Nephron (organoid): ENCODE results near the gene HNRNPA1L2.
"Not testable (repeated sequence)": the region's sequence is repeated elsewhere in the genome, so short reads cannot be mapped to it uniquely, and the experiment has no call there.

ENCODE experiments used
- H3K27ac Mint-ChIP-seq, 3 experiments: 2 replicates each; pipeline ENCODE4 v1.8.0; 2020; ENCODE audit warnings: mixed read lengths in 3 of 3, mild to moderate bottlenecking in 2 of 3, moderate library complexity in 1 of 3
- H3K27me3 Mint-ChIP-seq: 2 replicates; pipeline ENCODE4 v1.8.0; 2021; ENCODE audit warnings: low read depth, mild to moderate bottlenecking, moderate library complexity, mixed read lengths
- H3K36me3 Mint-ChIP-seq: 2 replicates; pipeline ENCODE4 v1.8.0; 2020; ENCODE audit warnings: low read depth, mixed read lengths
- H3K4me1 Mint-ChIP-seq: 2 replicates; pipeline ENCODE4 v1.8.0; 2020; ENCODE audit warnings: mixed read lengths
- H3K4me3 Mint-ChIP-seq, 3 experiments: 2 replicates each; pipeline ENCODE4 v1.8.0; 2020; ENCODE audit warnings: mild to moderate bottlenecking in 3 of 3, mixed read lengths in 3 of 3, moderate library complexity in 2 of 3
- H3K9me3 Mint-ChIP-seq: 2 replicates; pipeline ENCODE4 v1.8.0; 2020; ENCODE audit warnings: mixed read lengths
- TF ChIP-seq, protein P1 (sequence below), 3 experiments: fragments of 200-600 bp; sonication (generic); IDR thresholded peaks; one replicate each; pipeline ENCODE4 v1.5.0; 2021; ENCODE audit warnings: antibody characterized with exemption in 3 of 3; ENCODE audit not compliant: unreplicated experiment in 3 of 3

The HNRNPA1L2 gene

DNA sequence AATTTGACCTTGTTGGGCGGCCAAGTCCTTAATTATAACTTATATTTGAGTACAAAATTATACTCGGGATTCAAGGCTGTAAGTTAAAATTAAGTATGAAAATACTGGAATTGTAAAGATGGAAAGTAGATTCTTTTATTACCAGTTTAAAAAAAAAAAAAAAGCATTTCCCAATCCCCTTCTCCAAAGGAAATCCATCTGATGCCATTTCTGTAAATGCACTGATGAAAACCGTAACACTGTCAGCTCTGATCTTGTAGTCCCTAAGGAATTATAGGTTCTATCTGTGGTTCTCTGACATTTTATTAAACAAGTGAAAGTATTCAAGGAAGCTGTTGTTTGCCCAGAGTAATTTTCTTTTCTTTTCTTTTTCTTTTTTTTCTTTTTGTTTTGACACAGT lies 41.6 kb upstream of the HNRNPA1L2 start:
- peaks cover 24% of the 10 kb centered on the region for H3K4me1 Mint-ChIP-seq
- H3K36me3 Mint-ChIP-seq = no peaks in the 10 kb centered on the region
- peak overlapping the region; percentile 82 to 89 (median 89) for H3K4me3 Mint-ChIP-seq
- no peaks in the 10 kb centered on the region for H3K9me3 Mint-ChIP-seq
- no peaks in the 10 kb centered on the region for H3K27me3 Mint-ChIP-seq
- H3K27ac Mint-ChIP-seq = peak overlapping the region; percentile 75 to 87 (median 83)
- TF ChIP-seq, protein P1, sequence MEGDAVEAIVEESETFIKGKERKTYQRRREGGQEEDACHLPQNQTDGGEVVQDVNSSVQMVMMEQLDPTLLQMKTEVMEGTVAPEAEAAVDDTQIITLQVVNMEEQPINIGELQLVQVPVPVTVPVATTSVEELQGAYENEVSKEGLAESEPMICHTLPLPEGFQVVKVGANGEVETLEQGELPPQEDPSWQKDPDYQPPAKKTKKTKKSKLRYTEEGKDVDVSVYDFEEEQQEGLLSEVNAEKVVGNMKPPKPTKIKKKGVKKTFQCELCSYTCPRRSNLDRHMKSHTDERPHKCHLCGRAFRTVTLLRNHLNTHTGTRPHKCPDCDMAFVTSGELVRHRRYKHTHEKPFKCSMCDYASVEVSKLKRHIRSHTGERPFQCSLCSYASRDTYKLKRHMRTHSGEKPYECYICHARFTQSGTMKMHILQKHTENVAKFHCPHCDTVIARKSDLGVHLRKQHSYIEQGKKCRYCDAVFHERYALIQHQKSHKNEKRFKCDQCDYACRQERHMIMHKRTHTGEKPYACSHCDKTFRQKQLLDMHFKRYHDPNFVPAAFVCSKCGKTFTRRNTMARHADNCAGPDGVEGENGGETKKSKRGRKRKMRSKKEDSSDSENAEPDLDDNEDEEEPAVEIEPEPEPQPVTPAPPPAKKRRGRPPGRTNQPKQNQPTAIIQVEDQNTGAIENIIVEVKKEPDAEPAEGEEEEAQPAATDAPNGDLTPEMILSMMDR (IDR thresholded peaks at IDR 0.05; ENCODE audit: unreplicated experiment in 3 of 3) = no peak

DNA sequence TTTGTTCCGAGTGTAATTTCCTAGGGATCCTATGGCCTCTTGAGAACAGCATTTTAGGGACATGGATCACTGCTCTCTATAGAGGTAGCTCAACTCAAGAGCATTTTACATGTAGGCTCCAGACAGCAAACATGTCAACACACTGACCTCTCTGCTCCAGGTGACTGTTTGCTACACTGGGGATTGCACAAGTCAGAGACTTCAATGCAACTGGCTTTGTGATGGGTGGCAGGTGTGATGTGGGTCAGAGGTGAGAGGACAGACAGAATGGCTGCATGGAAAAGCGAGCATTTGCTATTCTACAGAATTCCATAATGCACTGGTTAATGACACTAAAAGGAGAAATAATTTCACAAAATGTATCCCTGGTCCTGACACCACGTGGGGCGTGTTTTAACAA lies 38.9 kb upstream of the HNRNPA1L2 start:
- H3K27me3 Mint-ChIP-seq, H3K27ac Mint-ChIP-seq, H3K9me3 Mint-ChIP-seq, H3K36me3 Mint-ChIP-seq: not testable (repeated sequence)
- H3K4me1 Mint-ChIP-seq = peaks cover 24% of the 10 kb centered on the region
- H3K4me3 Mint-ChIP-seq = peak overlapping the region in 2 of 3 experiments; percentile 22 to 58

DNA sequence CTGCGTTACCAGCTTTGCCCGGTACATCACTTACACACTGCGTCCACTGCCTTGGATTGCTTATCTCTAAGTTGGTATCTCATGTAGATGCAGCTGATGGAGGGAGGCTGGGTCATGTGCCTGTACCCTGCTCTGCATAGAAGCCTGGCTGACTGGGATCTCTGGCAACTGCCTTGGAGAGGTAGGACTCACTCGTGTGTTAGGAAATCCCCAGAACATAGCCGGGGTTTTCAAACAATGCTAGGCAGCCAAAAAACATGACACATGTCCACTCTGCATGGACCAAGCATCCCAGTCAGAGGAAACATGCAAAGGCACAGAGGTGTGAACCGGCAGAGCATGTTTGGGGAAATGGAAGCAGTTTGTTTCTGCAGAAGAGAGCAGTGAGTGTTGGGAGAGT lies 36.1 kb upstream of the HNRNPA1L2 start:
- not testable (repeated sequence) for H3K36me3 Mint-ChIP-seq, H3K9me3 Mint-ChIP-seq, H3K27me3 Mint-ChIP-seq, H3K27ac Mint-ChIP-seq, H3K4me3 Mint-ChIP-seq, H3K4me1 Mint-ChIP-seq

GRCh38 chr13:52606795-52607194 lies 35.4 kb upstream of the HNRNPA1L2 start:
- H3K27ac Mint-ChIP-seq, H3K36me3 Mint-ChIP-seq, H3K4me1 Mint-ChIP-seq, H3K4me3 Mint-ChIP-seq, H3K27me3 Mint-ChIP-seq, H3K9me3 Mint-ChIP-seq: not testable (repeated sequence)

- H3K9me3 Mint-ChIP-seq, H3K27me3 Mint-ChIP-seq, H3K4me1 Mint-ChIP-seq, H3K4me3 Mint-ChIP-seq, H3K36me3 Mint-ChIP-seq: not testable (repeated sequence)
- H3K27ac Mint-ChIP-seq = peak overlapping the region in 2 of 3 experiments; percentile 44 to 66
Observed at GRCh38 chr13:52608184-52608583, 34.0 kb upstream of the HNRNPA1L2 start.

DNA sequence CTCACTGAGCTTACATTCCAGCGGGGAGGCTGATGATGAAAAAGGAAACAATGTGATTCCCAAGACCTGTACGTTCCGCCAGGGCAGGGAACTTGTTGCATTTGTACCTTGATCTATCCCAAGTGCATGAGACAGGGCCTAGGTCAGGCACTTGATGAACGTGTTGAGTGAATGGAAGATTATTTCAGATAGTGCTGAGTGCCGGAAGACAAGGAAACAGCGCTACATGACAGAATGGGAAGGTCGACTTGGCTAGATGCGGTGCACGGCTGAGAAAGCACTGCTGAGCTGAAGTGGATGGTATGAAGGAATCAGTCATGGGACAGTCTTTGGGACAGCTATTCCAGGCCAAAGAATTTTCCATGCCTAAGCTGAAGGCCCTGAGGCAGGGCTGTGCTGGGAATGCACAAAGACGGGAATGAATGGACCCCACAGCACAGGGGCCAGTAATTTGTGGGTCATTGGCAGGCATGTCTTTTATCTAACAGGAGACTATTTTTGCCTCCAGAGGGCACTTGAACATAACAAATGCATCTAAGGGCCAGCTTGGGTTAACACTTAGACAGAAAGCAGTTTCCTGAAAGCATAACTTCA lies 33.1 kb upstream of the HNRNPA1L2 start:
- H3K27me3 Mint-ChIP-seq = not testable (repeated sequence)
- TF ChIP-seq, protein P1 (IDR thresholded peaks at IDR 0.05; ENCODE audit: unreplicated experiment in 3 of 3) = peak; percentile 34 to 47 (median 45)

GRCh38 chr13:52610158-52610557 lies 32.1 kb upstream of the HNRNPA1L2 start:
- H3K27ac Mint-ChIP-seq, H3K9me3 Mint-ChIP-seq, H3K4me3 Mint-ChIP-seq, H3K4me1 Mint-ChIP-seq, H3K36me3 Mint-ChIP-seq, H3K27me3 Mint-ChIP-seq: not testable (repeated sequence)

More for the DNA sequence above, 33.1 kb upstream of the HNRNPA1L2 start:
- not testable (repeated sequence) for H3K36me3 Mint-ChIP-seq, H3K4me3 Mint-ChIP-seq, H3K4me1 Mint-ChIP-seq, H3K9me3 Mint-ChIP-seq
- peak overlapping the region in 1 of 3 experiments; percentile 47 for H3K27ac Mint-ChIP-seq

- TF ChIP-seq, protein P1 (IDR thresholded peaks at IDR 0.05; ENCODE audit: unreplicated experiment in 3 of 3) = no peak
- Mint-ChIP-seq H3K27ac (peak overlapping the region in 1 of 3 experiments; percentile 81), H3K9me3 (peaks cover 2% of the 10 kb centered on the region), H3K4me1 (peaks cover 11% of the 10 kb centered on the region), H3K36me3 (peaks cover 13% of the 10 kb centered on the region), H3K4me3 (peak overlapping the region; percentile 61 to 73 (median 65)), H3K27me3 (no peaks in the 10 kb centered on the region)
Observed at GRCh38 chr13:52615134-52615801, 27.0 kb upstream of the HNRNPA1L2 start.
